ENCODE data around the gene ADAMTS15.

GRCh38 chr11:130512662-130513061 lies 64.2 kb downstream of the ADAMTS15 start:
- no peak for TF ChIP-seq CTCF (IDR thresholded peaks at IDR 0.05)
- TF ChIP-seq POLR2A (IDR thresholded peaks at IDR 0.05): no peak
- TF ChIP-seq EP300 (IDR thresholded peaks at IDR 0.05): no peak
